Fibroblast of skin of right biceps (primary cell): ENCODE results near the gene CAB39.
"Not testable (repeated sequence)": the region's sequence is repeated elsewhere in the genome, so short reads cannot be mapped to it uniquely, and the experiment has no call there.

Source experiments
- DNase-seq: peaks from one replicate; pipeline ENCODE4 v3.0.0-alpha.2; 2013

The CAB39 gene

GRCh38 chr2:230716588-230716987 lies 3.9 kb downstream of the CAB39 start:
- DNase-seq: no peak

DNA sequence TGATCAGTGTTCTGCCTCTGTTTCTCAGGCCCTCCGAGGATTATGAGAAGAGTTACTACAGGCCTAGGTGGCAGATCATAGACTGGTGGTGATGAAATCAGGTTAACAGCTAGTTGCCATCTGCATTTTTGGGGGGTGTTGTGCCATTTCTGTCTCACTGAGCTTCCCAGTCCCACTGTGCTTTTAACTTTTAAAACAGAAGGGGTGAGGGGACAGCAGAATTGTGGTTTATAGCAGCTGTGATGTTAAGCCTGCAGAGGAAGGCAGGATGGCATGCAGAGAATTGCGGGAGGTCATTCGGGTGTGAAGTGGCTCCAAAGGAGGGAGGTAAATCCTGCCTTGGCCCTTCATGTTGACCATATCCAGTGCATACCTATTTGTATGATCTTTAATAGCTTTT lies 5.0 kb downstream of the CAB39 start:
- DNase-seq: no peak

DNA sequence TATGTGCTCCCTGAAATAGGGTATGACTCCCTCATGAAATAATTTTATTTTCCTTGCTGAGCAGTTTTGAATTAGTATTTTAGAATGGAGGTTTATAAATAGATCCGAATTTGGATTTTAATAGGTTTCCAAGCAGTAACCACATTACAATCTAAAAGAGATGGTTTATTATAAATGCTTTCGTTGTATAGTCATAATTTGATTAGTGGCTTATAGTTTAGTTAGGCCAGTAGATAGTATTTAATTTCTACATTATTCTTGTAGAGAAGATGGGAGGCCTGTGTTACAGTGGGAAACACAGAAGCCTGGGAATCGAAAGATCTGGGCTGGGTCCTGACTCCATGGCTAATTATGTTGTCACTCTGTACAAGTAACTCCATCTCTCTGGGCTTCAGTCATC lies 6.7 kb downstream of the CAB39 start:
- DNase-seq: no peak

GRCh38 chr2:230721712-230722111 lies 9.1 kb downstream of the CAB39 start:
- peak; percentile 54 for DNase-seq

DNA sequence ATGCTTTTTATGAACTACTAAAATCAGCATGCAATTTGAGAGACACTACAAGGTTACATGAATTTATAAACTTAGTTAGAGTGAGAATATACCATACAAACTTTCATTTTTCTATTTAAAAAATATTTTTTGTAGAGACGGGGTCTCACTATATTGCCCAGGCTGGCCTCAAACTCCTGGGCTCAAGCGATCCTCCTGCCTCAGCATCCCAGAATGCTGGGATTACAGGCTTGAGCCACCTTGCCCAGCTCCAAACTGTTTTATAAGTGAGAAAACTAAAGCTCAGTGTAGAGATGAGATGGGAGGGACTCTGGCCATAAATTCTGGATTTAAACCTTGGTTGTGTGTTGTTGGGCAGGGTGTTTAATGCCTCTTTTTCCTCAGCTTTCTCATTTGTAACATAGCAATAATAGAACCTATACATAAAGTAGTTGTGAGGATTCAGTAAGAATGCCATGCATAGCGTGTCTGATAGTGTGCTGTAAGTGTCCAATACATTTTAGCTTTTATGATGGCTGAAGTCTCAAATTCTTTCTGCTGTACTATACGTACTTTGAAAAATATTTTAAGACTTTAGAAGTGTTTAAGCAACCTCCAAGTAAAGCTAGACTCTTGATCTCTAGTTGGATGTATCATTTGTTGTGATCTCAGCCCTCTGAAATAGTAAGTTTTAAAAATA lies 9.7 kb downstream of the CAB39 start:
- DNase-seq: no peak

GRCh38 chr2:230723363-230723762 lies 10.7 kb downstream of the CAB39 start:
- DNase-seq: peak; percentile 10

- not testable (repeated sequence) for DNase-seq
Measured at GRCh38 chr2:230724957-230725356, 12.3 kb downstream of the CAB39 start.

DNA sequence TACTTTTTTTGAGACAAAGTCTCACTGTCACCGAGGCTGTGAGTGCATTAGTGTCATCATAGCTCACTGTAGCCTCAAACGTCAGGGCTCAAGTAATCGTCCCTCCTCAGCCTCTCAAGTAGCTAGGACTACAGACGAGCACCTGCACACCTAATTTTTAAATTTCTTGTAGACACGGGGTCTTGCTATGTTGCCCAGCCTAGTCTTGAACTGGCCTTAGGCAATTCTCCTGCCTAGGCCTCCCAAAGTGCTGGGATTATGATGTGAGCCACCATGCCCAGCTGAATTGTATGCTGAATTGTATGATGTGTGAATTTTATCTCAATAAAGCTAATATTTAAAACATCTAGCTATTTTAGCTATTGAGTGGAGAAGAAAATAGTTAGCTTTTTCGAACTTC lies 18.9 kb downstream of the CAB39 start:
- DNase-seq: no peak

DNA sequence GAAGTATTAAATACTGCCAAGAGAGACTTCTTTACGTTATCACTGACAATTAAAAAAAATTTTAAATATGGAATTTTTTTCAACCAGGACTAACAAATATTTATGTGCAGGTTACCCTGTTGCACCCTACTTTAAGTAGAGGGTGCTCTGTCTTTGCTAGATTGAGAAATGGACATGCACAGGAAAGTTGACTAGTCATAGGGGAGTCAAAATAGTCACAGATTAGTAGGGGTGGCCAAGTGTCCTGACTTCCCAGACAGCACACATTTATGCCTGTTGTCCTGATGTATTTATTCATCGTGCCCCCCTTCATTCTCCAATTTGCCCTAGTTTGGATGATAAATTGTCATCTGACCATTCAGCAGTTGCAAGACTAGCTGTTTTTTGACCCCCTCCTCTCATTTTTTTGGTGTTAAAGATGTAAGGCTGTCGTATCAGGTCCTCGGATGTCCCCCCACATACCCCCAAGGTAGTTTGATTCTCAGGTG lies 20.3 kb downstream of the CAB39 start:
- DNase-seq: no peak

- no peak for DNase-seq
Measured at GRCh38 chr2:230734247-230735175, 21.9 kb downstream of the CAB39 start.

DNA sequence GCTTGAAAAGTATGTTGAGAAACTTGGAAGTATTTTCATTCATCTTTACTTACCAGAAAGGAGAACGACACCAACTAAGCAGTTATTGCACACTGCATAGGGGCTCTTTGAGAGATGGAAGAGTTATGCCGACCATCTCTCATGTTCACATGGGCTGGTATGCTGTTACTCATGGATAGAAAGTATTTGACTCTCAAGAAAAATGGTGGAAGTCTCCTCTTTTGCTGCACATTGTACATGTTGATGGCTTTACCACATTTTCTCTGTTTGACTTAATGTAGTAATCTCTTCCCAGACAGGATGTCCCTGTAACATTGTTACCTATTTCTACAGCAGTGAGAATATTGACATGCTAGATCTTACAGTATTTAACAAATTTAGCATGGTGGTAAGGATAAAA lies 23.2 kb downstream of the CAB39 start:
- DNase-seq: no peak

- DNase-seq: no peak
Measured at GRCh38 chr2:230737300-230737699, 24.7 kb downstream of the CAB39 start.

GRCh38 chr2:230737791-230738226 lies 25.2 kb downstream of the CAB39 start:
- no peak for DNase-seq

DNA sequence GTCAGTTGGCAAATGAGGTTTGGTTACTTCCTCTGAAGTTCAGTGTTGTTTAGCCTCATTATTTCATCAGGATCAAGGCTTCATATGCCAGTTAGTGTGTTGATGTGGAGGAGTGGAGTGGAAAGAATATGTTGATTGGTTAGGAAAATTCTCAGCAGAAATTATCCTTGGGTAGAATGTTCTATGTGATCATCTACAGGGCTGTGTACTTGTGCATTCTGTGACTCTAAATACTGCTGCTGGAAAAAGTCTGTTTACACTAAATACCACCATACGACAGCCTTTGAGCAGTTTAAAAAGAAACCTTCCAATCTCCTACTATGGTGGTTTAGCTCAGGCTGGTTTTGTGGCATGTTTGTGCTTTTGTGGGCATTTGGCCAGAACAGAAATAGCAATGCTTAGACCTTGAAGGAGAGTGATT lies 25.8 kb downstream of the CAB39 start:
- DNase-seq: peak; percentile 49

- no peak for DNase-seq
Measured at GRCh38 chr2:230738924-230739323, 26.3 kb downstream of the CAB39 start.

DNA sequence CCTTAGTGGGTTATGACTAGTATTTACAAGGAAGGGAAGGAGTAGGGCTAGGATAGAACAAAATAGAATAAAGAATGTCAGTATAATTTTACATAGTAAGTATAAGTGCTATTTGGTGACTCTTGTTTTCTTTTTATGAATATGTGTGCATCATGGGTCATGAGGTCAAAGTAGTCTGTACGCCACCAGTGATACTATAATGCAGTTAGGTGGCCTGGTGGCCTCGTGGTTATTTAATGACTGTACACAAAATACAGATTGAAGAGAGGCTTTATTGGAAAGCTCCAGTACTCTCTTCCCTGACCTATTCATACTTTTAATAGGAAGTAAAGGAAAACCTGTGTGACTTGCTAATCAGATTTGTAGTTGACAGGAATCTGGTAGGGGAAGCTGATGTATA lies 27.3 kb downstream of the CAB39 start:
- DNase-seq: no peak

GRCh38 chr2:230742781-230743180 lies 30.1 kb downstream of the CAB39 start:
- DNase-seq: no peak

- DNase-seq: no peak
Measured at GRCh38 chr2:230746213-230746612, 33.6 kb downstream of the CAB39 start.

DNA sequence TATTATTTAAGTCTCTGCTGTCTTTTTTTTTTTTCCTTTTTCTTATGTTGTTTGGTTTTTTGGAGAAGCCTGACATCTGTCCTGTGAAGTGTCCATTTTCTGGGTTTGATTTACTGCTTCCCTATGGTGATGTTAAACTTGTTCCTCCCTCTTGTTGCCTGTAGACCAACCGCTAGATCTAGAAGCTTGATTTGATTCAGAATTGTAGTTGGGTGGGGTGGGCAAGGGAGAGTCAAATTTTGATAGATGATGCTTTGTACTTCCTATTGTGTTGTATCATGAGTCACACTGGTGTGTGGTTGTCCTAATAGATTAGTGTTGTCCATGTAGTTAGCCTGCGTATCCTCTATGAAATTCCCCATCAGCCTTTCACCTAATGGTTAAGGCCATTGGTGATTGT lies 35.4 kb downstream of the CAB39 start:
- DNase-seq: no peak

DNA sequence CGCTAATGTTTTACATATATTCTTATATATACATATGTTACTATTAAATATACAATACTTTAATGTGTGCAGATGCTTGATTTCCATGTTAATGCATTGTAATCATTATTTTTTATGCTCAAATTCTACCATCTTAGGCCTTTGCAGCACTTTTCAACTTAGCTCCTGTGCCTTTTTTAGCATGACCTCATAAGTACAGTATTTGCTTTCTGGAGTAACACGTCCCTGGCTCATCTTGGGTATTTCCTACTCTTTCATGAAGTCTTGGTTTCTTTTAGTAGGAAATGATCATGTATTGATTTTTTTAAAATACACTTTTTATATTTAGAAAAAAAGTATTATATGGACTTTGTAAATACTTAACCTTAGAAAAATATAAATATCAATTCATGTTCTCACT lies 36.5 kb downstream of the CAB39 start:
- peak; percentile 39 for DNase-seq

DNA sequence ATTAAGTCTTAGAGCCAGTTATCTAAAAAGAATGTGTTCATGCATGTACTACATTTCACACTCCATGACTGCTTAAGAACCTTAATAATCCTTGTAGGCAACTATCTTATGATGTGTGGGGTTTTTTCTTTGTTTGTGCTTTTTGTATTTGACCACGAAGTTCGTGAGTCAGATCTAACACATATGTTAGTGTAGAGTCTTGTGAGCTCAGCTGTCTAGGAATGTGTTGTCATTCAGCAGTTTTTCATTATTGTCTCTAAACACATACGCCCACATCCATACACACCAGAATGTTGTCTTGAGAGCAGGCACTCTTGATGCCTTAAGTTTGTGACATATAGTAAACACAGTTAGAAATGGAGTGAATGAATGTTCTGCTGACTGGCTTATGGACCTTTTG lies 38.4 kb downstream of the CAB39 start:
- DNase-seq: peak; percentile 82

DNA sequence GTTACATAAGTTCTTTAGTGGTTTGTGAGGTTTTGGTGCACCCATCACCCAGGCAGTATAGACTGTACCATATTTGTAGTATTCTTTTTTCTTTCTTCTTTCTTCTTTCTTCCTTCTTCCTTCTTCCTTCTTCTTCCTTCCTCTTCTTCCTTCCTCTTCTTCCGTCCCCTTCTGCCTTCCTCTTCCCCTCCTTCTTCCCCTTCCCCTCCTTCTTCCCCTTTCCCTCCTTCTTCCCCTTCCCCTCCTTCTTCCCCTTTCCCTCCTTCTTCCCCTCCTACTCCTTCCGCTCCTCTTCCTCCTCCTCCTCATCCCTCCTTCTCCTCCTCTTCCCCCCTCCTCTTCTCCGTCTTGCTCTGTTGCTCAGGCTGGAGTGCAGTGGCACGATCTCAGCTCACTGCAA lies 41.6 kb downstream of the CAB39 start:
- DNase-seq: no peak

GRCh38 chr2:230757476-230757875 lies 44.8 kb downstream of the CAB39 start:
- DNase-seq: peak; percentile 77
